NCI-H345 (cell line): ENCODE results near the gene ZNF330.
"Not testable (repeated sequence)": the region's sequence is repeated elsewhere in the genome, so short reads cannot be mapped to it uniquely, and the experiment has no call there.

ENCODE experiments used
- DNase-seq: peaks from one replicate; lab custom pipeline; 2025; lab: John Stamatoyannopoulos, UW

ZNF330 gene

GRCh38 chr4:141220691-141221659, at the start of gene ZNF330:
Gene ZNF330 (plus strand): TSS chr4:141220895. CDS start chr4:141222372, 1,477 bp downstream.
- DNase-seq: peak; percentile 63

GRCh38 chr4:141174457-141174856, 46.2 kb upstream of the ZNF330 start:
- DNase-seq: no peak

- no peak for DNase-seq
Observed at GRCh38 chr4:141177171-141177570, 43.5 kb upstream of the ZNF330 start.

GRCh38 chr4:141179474-141180373, 41.0 kb upstream of the ZNF330 start:
- no peak for DNase-seq

GRCh38 chr4:141180991-141181761, 39.5 kb upstream of the ZNF330 start:
- DNase-seq: no peak

GRCh38 chr4:141183491-141183890, 37.2 kb upstream of the ZNF330 start:
- DNase-seq: not testable (repeated sequence)

GRCh38 chr4:141192564-141192963, 28.1 kb upstream of the ZNF330 start:
- no peak for DNase-seq

GRCh38 chr4:141193516-141194034, 27.1 kb upstream of the ZNF330 start:
- DNase-seq: no peak

- DNase-seq: no peak
Observed at GRCh38 chr4:141195095-141195707, 25.5 kb upstream of the ZNF330 start.

- DNase-seq: no peak
Observed at GRCh38 chr4:141196227-141196933, 24.3 kb upstream of the ZNF330 start.

GRCh38 chr4:141207961-141208360, 12.7 kb upstream of the ZNF330 start:
- no peak for DNase-seq

- DNase-seq: no peak
Observed at GRCh38 chr4:141210168-141210567, 10.5 kb upstream of the ZNF330 start.

- no peak for DNase-seq
Observed at GRCh38 chr4:141213550-141213991, 7.1 kb upstream of the ZNF330 start.

GRCh38 chr4:141215030-141215429, 5.7 kb upstream of the ZNF330 start:
- DNase-seq: no peak

GRCh38 chr4:141216002-141216761, 4.5 kb upstream of the ZNF330 start:
- DNase-seq: no peak

- no peak for DNase-seq
Observed at GRCh38 chr4:141220271-141220670, 424 bp upstream of the ZNF330 start.

GRCh38 chr4:141223418-141223817, 2.7 kb downstream of the ZNF330 start:
- DNase-seq: no peak

GRCh38 chr4:141227280-141227679, 6.6 kb downstream of the ZNF330 start:
- not testable (repeated sequence) for DNase-seq

GRCh38 chr4:141229408-141230101, 8.9 kb downstream of the ZNF330 start:
- DNase-seq: no peak
